Fibroblast of lung (primary cell): ENCODE measurements around the gene GPR15LG. TPM values are rescaled to one million over a fixed set of nuclear protein-coding genes. Genes with fewer than 3 reads are reported as not detected.

Source experiments
- DNase-seq, 2 donors: peaks; one replicate each; pipeline versions ENCODE4 v3.0.0 to v3.0.0-alpha.2; 2010; ENCODE audit warnings: low read depth in 2 of 2
- H2AFZ ChIP-seq: 2 replicates; pipeline ENCODE4 v1.5.1; 2012; ENCODE audit warnings: low read length, control low read depth, inconsistent platforms
- H3K27ac ChIP-seq: 2 replicates; pipeline ENCODE4 v1.5.1; 2011; ENCODE audit warnings: low read length, control low read depth; ENCODE audit not compliant: insufficient read depth
- H3K27me3 ChIP-seq: 2 replicates; pipeline ENCODE4 v1.5.1; 2011; ENCODE audit warnings: mild to moderate bottlenecking, low read length; ENCODE audit not compliant: control insufficient read depth, insufficient read depth
- H3K36me3 ChIP-seq: 2 replicates; pipeline ENCODE4 v1.5.1; 2011; ENCODE audit warnings: low read length; ENCODE audit not compliant: control insufficient read depth, insufficient read depth
- H3K4me1 ChIP-seq: 2 replicates; pipeline ENCODE4 v1.5.1; 2011; ENCODE audit warnings: low read length; ENCODE audit not compliant: control insufficient read depth, insufficient read depth; ENCODE audit errors: extremely low read depth
- H3K4me2 ChIP-seq: 2 replicates; pipeline ENCODE4 v1.5.1; 2011; ENCODE audit warnings: low read length, control low read depth; ENCODE audit not compliant: insufficient read depth; ENCODE audit errors: extremely low read depth
- H3K4me3 ChIP-seq, 4 experiments: fragments of 200-600 bp in 1 of 4; sonication (generic) in 1 of 4; replicated peaks in 1 of 4; 2 replicates each; pipeline ENCODE4 v1.5.1; 2011 to 2016; ENCODE audit warnings: low read length in 4 of 4, low read depth in 3 of 4, mild to moderate bottlenecking in 3 of 4, control low read depth in 2 of 4, inconsistent platforms in 1 of 4, mixed read lengths in 1 of 4; ENCODE audit not compliant: insufficient read depth in 1 of 4; ENCODE audit errors: control extremely low read depth in 1 of 4
- H3K79me2 ChIP-seq: 2 replicates; pipeline ENCODE4 v1.5.1; 2012; ENCODE audit warnings: mild to moderate bottlenecking, low read length, inconsistent platforms; ENCODE audit not compliant: control insufficient read depth, insufficient read depth
- H3K9ac ChIP-seq: 2 replicates; pipeline ENCODE4 v1.5.1; 2011; ENCODE audit warnings: mild to moderate bottlenecking, low read length, control low read depth; ENCODE audit not compliant: insufficient read depth
- H3K9me3 ChIP-seq: 2 replicates; pipeline ENCODE4 v1.5.1; 2012; ENCODE audit warnings: low read depth, low read length; ENCODE audit not compliant: control insufficient read depth, insufficient read depth
- H4K20me1 ChIP-seq: 2 replicates; pipeline ENCODE4 v1.5.1; 2011; ENCODE audit warnings: low read length; ENCODE audit not compliant: control insufficient read depth, insufficient read depth; ENCODE audit errors: extremely low read depth
- CTCF ChIP-seq, 2 donors: IDR thresholded peaks in 1 of 2; conservative IDR thresholded peaks in 1 of 2; 1 replicate in 1 of 2; 2 replicates in 1 of 2; pipeline ENCODE4 v1.5.1; 2011 to 2012; ENCODE audit warnings: low read length in 2 of 2, control low read depth in 1 of 2, inconsistent platforms in 1 of 2, low read depth in 1 of 2, mild to moderate bottlenecking in 1 of 2
- EZH2 ChIP-seq: IDR thresholded peaks from 2 replicates; pipeline ENCODE4 v1.5.1; 2012; ENCODE audit warnings: low read length, control low read depth, mild to moderate bottlenecking; ENCODE audit errors: missing control alignments
- polyA plus RNA-seq, 2 donors: library from polyadenylated mRNA; depleted of rRNA in 1 of 2; stranded (reverse) in 1 of 2; unstranded in 1 of 2; fragments of >200 nt; gene quantifications; 2 replicates each; pipeline ENCODE4 v1.2.1, GENCODE V29; 2011 to 2012; ENCODE audit warnings: missing spikeins in 1 of 2
- total RNA-seq: library from RNA; depleted of rRNA; stranded (reverse); fragments of >200 nt; gene quantifications from 2 replicates; pipeline ENCODE4 v1.2.1, GENCODE V29; 2014

Gene GPR15LG
- total and polyA plus RNA-seq, 2 donors (not counting 1 experiment from before 2014, with no cell fraction given) = not detected

GRCh38 chr10:84196083-84196482 lies 22.5 kb downstream of the GPR15LG start:
- no peaks in the 10 kb centered on the region for H3K9me3 ChIP-seq
- no peak overlapping the region for H3K4me3 ChIP-seq
- no peak overlapping the region for H3K9ac ChIP-seq
- no peak for DNase-seq
- H3K4me2 ChIP-seq = no peak overlapping the region
- H3K4me1 ChIP-seq = no peaks in the 10 kb centered on the region
- H3K27me3 ChIP-seq = peaks cover 35% of the 10 kb centered on the region
- no peaks in the 10 kb centered on the region for H3K79me2 ChIP-seq
- no peaks in the 10 kb centered on the region for H3K36me3 ChIP-seq
- no peak for TF ChIP-seq EZH2
- TF ChIP-seq CTCF (conservative IDR thresholded peaks at IDR 0.05 in 1 of 2, IDR thresholded peaks at IDR 0.05 in 1 of 2; ENCODE audit: low read depth in 1 of 2, low read length in 2 of 2) = no peak
- no peaks in the 10 kb centered on the region for H4K20me1 ChIP-seq
- no peak overlapping the region for H3K27ac ChIP-seq
- no peak overlapping the region for H2AFZ ChIP-seq

- Histone ChIP-seq H3K27me3 (peaks cover 30% of the 10 kb centered on the region), H3K36me3 (no peaks in the 10 kb centered on the region), H2AFZ (no peak overlapping the region), H4K20me1 (no peaks in the 10 kb centered on the region), H3K4me2 (no peak overlapping the region), H3K4me3 (no peak overlapping the region), H3K9me3 (no peaks in the 10 kb centered on the region), H3K4me1 (no peaks in the 10 kb centered on the region), H3K79me2 (no peaks in the 10 kb centered on the region), H3K27ac (no peak overlapping the region), H3K9ac (no peak overlapping the region)
- TF ChIP-seq CTCF (conservative IDR thresholded peaks at IDR 0.05 in 1 of 2, IDR thresholded peaks at IDR 0.05 in 1 of 2; ENCODE audit: low read depth in 1 of 2, low read length in 2 of 2) (no peak), EZH2 (no peak)
- no peak for DNase-seq
These were observed 23.3 kb downstream of the GPR15LG start for GRCh38 chr10:84196941-84197340.

GRCh38 chr10:84197643-84198042 lies 24.0 kb downstream of the GPR15LG start:
- Histone ChIP-seq H2AFZ (no peak overlapping the region), H3K4me2 (no peak overlapping the region), H3K36me3 (no peaks in the 10 kb centered on the region), H3K9ac (no peak overlapping the region), H3K4me1 (no peaks in the 10 kb centered on the region), H3K79me2 (no peaks in the 10 kb centered on the region), H3K4me3 (no peak overlapping the region), H4K20me1 (no peaks in the 10 kb centered on the region), H3K27ac (no peak overlapping the region), H3K9me3 (no peaks in the 10 kb centered on the region), H3K27me3 (peaks cover 30% of the 10 kb centered on the region)
- TF ChIP-seq EZH2 (no peak), CTCF (conservative IDR thresholded peaks at IDR 0.05 in 1 of 2, IDR thresholded peaks at IDR 0.05 in 1 of 2; ENCODE audit: low read depth in 1 of 2, low read length in 2 of 2) (no peak)
- DNase-seq = no peak
